Right renal cortex interstitium (tissue), 3 donors: Measurements from ENCODE around the gene KLF1. TPM values are rescaled to one million over a fixed set of nuclear protein-coding genes. Genes with fewer than 3 reads are reported as not detected.
"Not testable (repeated sequence)": the region's sequence is repeated elsewhere in the genome, so short reads cannot be mapped to it uniquely, and the experiment has no call there.

Experiments
- DNase-seq, 3 donors: peaks; one replicate each; pipeline ENCODE4 v3.0.0-alpha.2; 2013; ENCODE audit warnings: low read depth in 3 of 3, low spot score in 2 of 3
- polyA plus RNA-seq, 3 donors: library from polyadenylated mRNA; unstranded; fragments of 120-200 nt; gene quantifications; one replicate each; pipeline ENCODE4 v1.2.1, GENCODE V29; 2013; ENCODE audit not compliant: insufficient read length in 3 of 3

The KLF1 gene
- polyA plus RNA-seq, 3 donors, result 0.39 to 0.44 (median 0.40) TPM

- no peak for DNase-seq
Observed at GRCh38 chr19:12868540-12869112, 18.4 kb downstream of the KLF1 start.

GRCh38 chr19:12867120-12868099 lies 19.6 kb downstream of the KLF1 start:
- DNase-seq, result no peak

- no peak for DNase-seq
Observed at GRCh38 chr19:12866416-12867119, 20.4 kb downstream of the KLF1 start.

- DNase-seq, result no peak
Observed at GRCh38 chr19:12865746-12866415, 21.1 kb downstream of the KLF1 start.

- DNase-seq, result no peak
Observed at GRCh38 chr19:12864721-12865715, 22.0 kb downstream of the KLF1 start.

- no peak for DNase-seq
Observed at GRCh38 chr19:12864143-12864542, 22.9 kb downstream of the KLF1 start.

GRCh38 chr19:12859546-12859945 lies 27.5 kb downstream of the KLF1 start:
- no peak for DNase-seq

GRCh38 chr19:12858041-12858928 lies 28.7 kb downstream of the KLF1 start:
- DNase-seq, result no peak

- DNase-seq, result no peak
Observed at GRCh38 chr19:12856653-12857052, 30.3 kb downstream of the KLF1 start.

GRCh38 chr19:12847159-12848139 lies 39.6 kb downstream of the KLF1 start:
- no peak for DNase-seq

- DNase-seq, result not testable (repeated sequence)
Observed at GRCh38 chr19:12846613-12847012, 40.4 kb downstream of the KLF1 start.

GRCh38 chr19:12843999-12844732 lies 42.8 kb downstream of the KLF1 start:
- no peak for DNase-seq

GRCh38 chr19:12843328-12843727 lies 43.7 kb downstream of the KLF1 start:
- DNase-seq, result no peak

- DNase-seq, result no peak
Observed at GRCh38 chr19:12842511-12842910, 44.5 kb downstream of the KLF1 start.

- no peak for DNase-seq
Observed at GRCh38 chr19:12841094-12841493, 45.9 kb downstream of the KLF1 start.
